AG04450 (cell line): ENCODE measurements around the gene MCTP1. TPM values are rescaled to one million over a fixed set of nuclear protein-coding genes. Genes with fewer than 3 reads are reported as not detected.

ENCODE experiments used
- CTCF ChIA-PET: fragments of 300-600, 350-600 bp; formaldehyde crosslinking; extraction: SDS; loops from one replicate; lab custom pipeline; 2022; ENCODE audit warnings: antibody characterized with exemption, inconsistent platforms; lab: Charles Lee
- POLR2A ChIA-PET: fragments of 350-600 bp; formaldehyde crosslinking; extraction: SDS; loops from one replicate; lab custom pipeline; 2021; ENCODE audit warnings: antibody characterized with exemption, inconsistent platforms; lab: Yijun Ruan, JAX
- DNase-seq: peaks from one replicate; pipeline ENCODE4 v3.0.0-alpha.2; 2011; ENCODE audit warnings: low read depth, low spot score
- H3K27ac ChIP-seq: one replicate; pipeline ENCODE4 v1.5.1; 2012; ENCODE audit warnings: low read depth, low read length, control low read depth
- H3K27me3 ChIP-seq: one replicate; pipeline ENCODE4 v1.6.0; 2012; ENCODE audit warnings: low read length; ENCODE audit not compliant: control insufficient read depth, insufficient read depth
- H3K4me3 ChIP-seq: 2 replicates; pipeline ENCODE4 v1.5.1; 2011; ENCODE audit warnings: mild to moderate bottlenecking, low read depth, low read length, control low read depth
- H3K9me3 ChIP-seq: 2 replicates; pipeline ENCODE4 v1.5.1; 2012; ENCODE audit warnings: low read length; ENCODE audit not compliant: control insufficient read depth, insufficient read depth
- polyA plus RNA-seq: library from polyadenylated mRNA; depleted of rRNA; stranded (reverse); fragments of >200 nt; gene quantifications from 2 replicates; pipeline ENCODE4 v1.2.3, GENCODE V29; 2011; rRNA removed
- small RNA-seq: library from RNA; depleted of rRNA; stranded (forward); fragments of <200 nt; gene quantifications from one replicate; pipeline ENCODE3, GENCODE V24; 2012; ENCODE audit warnings: low read depth; ENCODE audit not compliant: insufficient read length
- TF ChIP-seq, protein P1 (sequence below): IDR thresholded peaks from 2 replicates; pipeline ENCODE4 v1.5.1; 2011; ENCODE audit warnings: low read depth, low read length, control low read depth, inconsistent platforms

The MCTP1 gene
- polyA plus RNA-seq, 1 experiment, result 0.66 TPM

DNA sequence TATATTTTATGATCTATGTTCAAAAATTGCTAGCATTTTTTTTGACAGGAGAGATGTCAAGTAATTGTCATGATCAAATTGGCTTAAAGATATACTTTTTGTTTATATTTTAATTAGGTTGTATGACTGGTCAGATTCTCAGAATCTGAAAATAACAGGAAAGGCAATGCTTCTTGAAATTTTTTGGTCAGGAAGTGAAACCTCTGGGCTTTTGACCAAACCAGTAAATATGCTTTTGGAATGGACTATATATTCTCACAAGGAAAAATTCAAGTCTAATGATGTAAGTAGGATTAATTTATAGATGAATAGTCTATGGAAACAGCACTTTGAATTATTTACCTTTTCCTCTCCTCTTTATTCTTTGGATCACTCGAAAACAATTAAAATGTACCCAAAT is 614.2 kb downstream of the MCTP1 start:
- TF ChIP-seq, protein P1, sequence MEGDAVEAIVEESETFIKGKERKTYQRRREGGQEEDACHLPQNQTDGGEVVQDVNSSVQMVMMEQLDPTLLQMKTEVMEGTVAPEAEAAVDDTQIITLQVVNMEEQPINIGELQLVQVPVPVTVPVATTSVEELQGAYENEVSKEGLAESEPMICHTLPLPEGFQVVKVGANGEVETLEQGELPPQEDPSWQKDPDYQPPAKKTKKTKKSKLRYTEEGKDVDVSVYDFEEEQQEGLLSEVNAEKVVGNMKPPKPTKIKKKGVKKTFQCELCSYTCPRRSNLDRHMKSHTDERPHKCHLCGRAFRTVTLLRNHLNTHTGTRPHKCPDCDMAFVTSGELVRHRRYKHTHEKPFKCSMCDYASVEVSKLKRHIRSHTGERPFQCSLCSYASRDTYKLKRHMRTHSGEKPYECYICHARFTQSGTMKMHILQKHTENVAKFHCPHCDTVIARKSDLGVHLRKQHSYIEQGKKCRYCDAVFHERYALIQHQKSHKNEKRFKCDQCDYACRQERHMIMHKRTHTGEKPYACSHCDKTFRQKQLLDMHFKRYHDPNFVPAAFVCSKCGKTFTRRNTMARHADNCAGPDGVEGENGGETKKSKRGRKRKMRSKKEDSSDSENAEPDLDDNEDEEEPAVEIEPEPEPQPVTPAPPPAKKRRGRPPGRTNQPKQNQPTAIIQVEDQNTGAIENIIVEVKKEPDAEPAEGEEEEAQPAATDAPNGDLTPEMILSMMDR, result no peak
- POLR2A ChIA-PET, result no interaction called here

DNA sequence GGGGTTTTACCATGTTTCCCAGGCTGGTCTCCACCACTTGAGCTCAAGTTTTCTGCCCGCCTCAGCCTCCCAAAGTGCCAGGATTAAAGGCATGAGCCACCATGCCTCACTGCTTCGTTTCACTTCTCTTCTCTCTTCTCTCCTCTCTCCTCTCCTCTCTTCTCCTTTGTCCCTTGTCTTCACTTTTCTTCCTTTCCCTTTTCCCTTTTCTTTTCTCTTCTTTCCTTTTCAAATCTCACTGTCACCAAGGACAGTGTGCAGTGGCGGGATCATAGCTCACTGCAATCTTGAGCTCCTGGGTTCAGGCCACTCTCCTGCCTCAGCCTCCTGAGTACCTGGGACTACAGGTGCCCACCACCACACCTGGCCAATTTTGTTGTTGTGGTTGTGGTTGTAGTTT is 617.0 kb downstream of the MCTP1 start:
- POLR2A ChIA-PET, result no interaction called here
- TF ChIP-seq, protein P1, result no peak
- DNase-seq, result no peak
- Histone ChIP-seq H3K27me3 (no peaks in the 10 kb centered on the region), H3K4me3 (no peak overlapping the region), H3K9me3 (no peaks in the 10 kb centered on the region), H3K27ac (no peak overlapping the region)
- CTCF ChIA-PET, result no interaction called here

More for the DNA sequence above, 614.2 kb downstream of the MCTP1 start:
- Histone ChIP-seq H3K27ac (no peak overlapping the region), H3K4me3 (no peak overlapping the region), H3K27me3 (no peaks in the 10 kb centered on the region), H3K9me3 (no peaks in the 10 kb centered on the region)
- CTCF ChIA-PET, result no interaction called here
- no peak for DNase-seq

DNA sequence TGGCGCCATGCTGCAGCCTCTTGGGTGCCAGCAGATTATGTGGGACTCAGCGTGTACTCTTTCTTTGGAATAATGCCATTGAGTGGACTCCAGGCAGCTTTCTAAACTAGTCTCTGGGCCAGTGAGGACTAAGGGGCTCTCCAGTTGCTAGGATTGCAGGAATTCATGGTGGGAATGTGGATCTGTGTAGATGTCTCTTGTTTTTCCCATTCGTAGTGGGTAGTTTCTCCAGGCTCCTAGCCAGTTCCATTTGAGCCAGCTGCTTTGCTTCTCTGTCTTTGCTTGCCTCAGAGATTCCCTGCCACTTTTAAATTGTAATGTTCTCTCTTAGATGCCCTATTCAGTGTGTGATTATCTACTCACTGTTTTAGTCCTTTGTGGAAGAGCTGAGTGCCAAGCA is 623.8 kb downstream of the MCTP1 start:
- TF ChIP-seq, protein P1, result no peak
- CTCF ChIA-PET, result no interaction called here

DNA sequence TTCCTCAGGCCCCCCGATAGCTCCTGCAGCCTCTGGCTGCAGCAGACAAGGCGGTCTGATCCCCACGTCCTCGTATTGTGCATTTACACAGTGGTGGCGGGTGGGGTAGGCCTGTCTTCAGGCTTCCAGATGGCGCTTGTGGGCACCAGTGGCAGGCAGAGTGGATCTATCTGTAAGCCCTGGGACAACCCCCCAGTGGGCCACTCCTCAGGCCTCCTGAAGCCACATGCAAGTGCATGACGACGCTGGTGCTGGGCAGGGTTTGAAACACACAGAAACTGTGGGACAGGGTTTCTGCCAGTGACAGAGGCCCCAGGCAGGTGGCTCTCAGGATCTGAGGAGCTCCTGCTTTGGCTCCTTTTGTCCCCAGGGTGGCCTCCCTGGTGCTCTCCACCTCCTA is 624.4 kb downstream of the MCTP1 start:
- H3K27me3 ChIP-seq, result no peaks in the 10 kb centered on the region
- POLR2A ChIA-PET, result no interaction called here
- no peak overlapping the region for H3K4me3 ChIP-seq
- H3K27ac ChIP-seq, result no peak overlapping the region
- CTCF ChIA-PET, result no interaction called here
- no peaks in the 10 kb centered on the region for H3K9me3 ChIP-seq
- TF ChIP-seq, protein P1, result no peak
- no peak for DNase-seq

More for the DNA sequence above, 623.8 kb downstream of the MCTP1 start:
- POLR2A ChIA-PET, result no interaction called here
- H3K9me3 ChIP-seq, result no peaks in the 10 kb centered on the region
- no peaks in the 10 kb centered on the region for H3K27me3 ChIP-seq
- DNase-seq, result no peak
- H3K27ac ChIP-seq, result no peak overlapping the region
- no peak overlapping the region for H3K4me3 ChIP-seq

DNA sequence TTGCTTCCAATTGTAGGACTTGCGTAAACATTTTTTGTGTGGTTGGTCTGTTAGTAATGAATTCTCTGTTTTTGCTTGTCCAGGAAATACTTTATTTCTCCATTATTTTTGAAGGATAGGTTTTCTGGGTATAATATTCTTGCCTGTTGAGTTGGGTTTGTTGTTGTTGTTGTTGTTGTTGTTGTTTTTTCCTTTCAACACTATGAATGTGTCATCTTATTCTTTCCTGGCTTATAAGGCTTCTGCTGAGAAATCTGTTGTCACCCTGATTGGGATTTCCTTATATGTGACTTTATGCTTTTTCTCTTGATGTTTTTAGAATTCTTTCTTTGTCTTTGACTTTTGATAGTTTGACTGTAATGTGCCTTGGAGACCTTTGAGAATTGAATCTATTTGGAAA is 626.6 kb downstream of the MCTP1 start:
- POLR2A ChIA-PET, result no interaction called here
- CTCF ChIA-PET, result no interaction called here
- Histone ChIP-seq H3K9me3 (no peaks in the 10 kb centered on the region), H3K27me3 (no peaks in the 10 kb centered on the region), H3K27ac (no peak overlapping the region), H3K4me3 (no peak overlapping the region)
- TF ChIP-seq, protein P1, result no peak
- no peak for DNase-seq

Small RNA genes within 50 kb of the gene (small RNA-seq; reads per million reads assigned to genes)
- gene RF02271, result not detected

Other genes with a start within 250 kb of the MCTP1 start
- gene FAM81B, start 106.3 kb upstream of the MCTP1 start, polyA plus RNA-seq, result not detected in 2 replicates